Inflammatory macrophage treated with lipopolysaccharide for 4 hours (primary cell): ENCODE measurements around the gene PSD2.
A peak's percentile ranks its signal among the peaks of the same experiment; 100 is the strongest.

Experiments used
- DNase-seq: peaks from one replicate; pipeline ENCODE4 v3.0.0-alpha.2; 2020

Gene PSD2

DNA sequence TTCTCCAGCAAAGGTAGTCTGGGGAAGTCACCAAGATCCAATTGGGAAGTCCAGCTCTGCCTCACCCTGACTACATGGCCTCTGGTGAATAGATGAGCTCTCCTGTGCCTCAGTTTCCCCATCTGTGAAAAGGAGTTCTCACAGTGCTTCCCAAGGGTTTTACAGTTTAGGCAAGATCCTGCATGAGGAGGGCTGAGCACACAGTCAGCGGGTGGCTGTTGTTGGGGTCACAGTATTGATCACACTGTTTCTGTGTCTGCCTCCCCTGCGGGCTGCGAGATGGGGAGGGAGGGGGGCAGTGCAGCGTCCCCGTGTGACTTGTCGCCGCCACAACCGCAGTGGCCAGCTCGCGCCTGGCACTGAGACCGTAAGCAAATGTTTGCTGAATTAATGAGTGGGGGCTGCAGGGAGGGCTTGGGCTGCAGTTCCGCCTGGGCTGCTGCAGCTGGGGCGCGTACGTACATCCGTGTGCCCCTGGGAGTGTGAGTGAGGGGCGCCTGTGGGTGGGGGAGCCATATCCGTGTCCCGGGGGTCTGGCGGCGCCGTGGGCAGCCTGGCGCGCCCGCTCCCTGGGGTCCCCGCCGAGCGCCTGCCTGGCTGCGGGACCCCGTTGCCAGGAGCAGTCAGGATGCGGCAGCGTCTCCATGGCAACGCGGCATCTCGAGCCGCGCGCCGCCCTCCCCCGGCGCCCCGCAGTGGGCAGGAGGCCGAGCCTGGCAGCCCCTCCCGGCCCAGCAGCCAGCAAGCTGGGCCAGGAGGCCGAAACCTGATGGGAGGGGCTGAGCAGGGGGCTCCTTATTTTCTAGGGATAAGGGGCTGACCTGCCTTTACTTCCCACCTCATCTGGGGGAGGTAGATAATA is 31.4 kb upstream of the PSD2 start:
- DNase-seq: no peak

DNA sequence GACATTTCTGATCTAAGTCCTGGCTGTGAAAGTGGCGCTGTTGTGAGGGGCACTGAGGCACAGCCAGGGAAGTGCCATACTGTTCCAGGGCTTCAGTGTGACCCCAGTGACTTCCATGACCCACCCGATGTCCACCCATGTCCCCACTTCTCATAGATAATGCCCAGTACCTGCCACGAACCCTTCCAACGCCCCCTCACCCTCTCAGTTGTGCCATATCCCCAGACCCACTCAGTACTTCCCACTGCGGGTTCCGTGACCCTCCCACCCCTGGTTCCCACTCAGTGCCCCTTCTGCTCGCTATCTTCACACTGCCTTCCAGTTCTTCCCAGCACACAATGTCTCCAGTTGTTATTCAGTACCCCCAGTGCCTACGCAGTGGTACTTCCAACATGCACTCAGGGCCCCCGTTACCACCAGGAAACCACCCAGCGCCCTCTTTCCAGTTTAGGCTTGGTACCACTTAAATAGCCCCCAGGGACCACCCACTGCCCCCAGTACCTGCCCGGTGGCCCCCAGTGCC is 30.7 kb upstream of the PSD2 start:
- no peak for DNase-seq

DNA sequence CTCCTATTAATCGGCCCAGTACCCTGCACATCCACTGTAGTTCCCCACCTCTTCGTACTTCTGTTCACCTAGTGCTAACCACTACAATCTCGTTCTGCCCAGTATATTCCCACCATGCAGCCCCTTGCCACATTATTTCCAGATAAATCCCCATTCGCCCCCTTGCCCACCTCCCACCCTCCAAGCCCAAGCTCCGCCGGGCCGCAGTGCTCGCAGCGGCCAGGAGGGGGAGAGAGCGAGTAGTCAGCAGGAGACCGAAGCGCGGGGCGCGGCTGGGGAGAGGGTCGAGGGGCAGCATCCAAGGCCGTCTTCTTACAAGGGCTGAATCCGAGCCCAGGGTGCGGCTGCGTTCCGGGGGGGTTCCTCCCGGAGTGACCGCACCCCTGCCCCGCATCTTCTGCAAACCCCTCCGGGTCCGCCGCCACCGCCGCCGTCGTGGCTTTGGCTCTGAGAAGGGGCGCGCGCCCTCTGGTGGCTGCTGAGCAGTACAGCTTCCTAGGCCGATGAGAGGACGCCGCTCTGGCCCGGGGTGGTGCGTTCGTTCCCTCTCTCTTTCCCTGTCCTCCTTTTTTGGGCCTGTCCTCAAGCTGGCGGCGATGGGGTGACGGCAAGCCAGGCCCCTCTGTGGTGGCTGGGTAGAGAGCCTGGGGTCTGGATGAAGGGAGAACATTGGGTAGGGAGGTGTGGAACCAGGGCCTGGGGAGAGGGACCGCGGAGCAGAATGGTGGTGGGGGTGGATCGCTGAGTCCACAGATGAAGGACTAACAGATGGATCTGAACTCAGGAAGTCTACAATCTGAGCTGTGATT is 30.0 kb upstream of the PSD2 start:
- DNase-seq: peak; percentile 73

DNA sequence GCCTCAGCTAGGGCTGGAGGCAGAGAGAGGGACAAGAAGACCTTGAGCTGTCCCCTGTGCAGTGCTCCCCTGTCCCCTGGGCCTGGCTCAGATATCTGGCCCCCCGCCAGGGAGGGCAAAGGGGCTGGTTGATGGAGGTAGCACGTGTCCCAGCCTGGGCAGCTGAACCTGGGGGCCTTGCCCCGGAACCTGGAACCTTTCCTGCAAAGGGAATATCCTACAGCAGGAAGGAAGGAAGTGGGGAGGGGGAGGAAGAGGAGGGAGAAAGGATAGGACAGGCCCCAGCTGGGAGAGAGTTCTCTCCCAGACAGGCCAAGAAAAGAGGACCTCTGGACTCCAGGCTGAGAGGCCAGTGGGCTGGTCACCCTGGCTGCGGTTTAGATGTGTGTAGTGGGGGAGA is 27.6 kb upstream of the PSD2 start:
- DNase-seq: no peak

- DNase-seq: peak; percentile 11
Measured at GRCh38 chr5:139768807-139769465, 26.7 kb upstream of the PSD2 start.

DNA sequence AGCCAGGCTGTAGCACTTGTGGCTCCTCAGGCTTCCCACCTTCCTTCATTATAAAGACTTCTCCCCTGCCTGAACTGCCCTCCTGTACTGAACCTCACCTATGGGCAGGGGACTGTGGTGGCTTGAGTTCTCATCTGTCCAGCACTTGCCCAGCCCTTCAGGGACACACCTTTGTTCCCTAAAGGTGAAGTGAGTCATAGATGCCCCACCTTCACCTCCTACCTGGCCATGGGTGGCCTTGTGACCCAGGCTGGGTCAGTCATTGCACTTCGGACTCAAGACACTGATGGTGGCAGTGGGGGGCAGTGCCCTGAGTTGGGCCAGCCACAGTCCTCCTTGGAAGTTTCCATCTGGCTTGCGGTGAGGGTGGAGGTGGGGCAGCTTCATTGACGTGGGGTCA is 26.1 kb upstream of the PSD2 start:
- no peak for DNase-seq

GRCh38 chr5:139770722-139771121 is 24.9 kb upstream of the PSD2 start:
- DNase-seq: no peak

DNA sequence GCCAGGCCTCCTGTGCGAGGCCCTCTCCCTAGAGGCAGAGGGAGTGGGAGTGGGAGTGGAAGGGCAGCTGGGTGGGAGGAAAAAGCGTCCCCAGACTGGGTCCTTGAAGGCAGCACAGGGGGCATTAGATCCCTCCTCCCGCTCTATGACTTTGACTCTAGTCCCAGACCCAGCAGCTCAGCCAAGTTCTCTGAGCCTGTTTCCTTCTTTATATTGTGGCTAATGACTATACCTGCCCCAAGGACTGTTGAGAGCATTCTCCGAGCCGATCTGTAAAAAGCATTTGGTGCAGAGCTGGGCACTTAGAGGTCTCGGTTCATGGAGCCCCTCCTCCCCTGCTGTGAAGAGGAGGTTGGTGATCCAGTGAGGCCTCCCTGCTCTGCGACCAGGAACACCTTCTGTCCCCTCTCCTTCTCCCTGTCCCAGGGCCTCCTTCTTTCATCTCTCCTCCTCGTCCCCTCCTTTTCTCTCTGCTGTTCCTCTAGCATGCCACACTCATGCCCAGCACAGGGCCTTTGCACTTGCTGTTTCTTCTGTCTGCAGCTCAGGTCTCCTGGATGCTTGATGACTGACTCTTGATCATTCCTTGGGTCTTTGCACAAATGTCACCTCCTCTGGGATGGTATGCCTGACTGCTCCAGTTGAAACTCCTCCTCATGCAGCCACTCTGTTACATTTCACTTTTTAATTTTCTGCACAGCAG is 23.4 kb upstream of the PSD2 start:
- DNase-seq: no peak

- no peak for DNase-seq
Measured at GRCh38 chr5:139772927-139773690, 22.5 kb upstream of the PSD2 start.

DNA sequence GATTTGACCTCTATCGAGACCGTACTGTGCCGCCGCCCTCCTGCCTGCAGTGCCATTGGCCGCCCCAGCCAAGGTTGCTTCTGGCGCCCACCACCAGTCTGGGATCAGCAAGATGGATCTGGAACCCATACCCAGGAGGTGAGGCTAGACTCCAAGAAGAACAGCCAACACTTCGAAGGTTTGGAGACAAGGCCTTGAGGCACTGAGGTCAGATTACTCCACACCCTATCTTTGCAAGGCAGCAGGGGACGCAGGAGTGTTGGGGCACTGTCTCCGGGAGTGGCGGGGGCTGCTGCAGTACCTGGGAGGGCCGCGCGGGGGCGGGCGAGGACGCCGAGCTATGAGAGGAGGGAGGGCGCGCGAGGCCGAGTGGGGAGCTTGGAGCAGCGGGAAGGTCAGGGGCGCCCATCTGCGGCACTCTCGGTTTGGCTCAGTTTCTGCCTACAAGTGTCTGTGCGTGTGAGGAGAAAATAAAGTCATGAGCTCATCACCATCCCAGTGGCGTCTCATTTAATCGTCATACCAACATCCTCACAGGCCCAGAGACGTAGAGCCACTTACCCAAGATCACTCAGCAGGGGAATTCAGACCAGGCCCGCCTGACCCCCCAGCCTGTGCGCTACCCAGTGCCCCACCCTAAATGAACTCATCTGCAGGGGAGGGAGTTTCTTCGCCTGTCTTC is 20.5 kb upstream of the PSD2 start:
- DNase-seq: peak; percentile 94

DNA sequence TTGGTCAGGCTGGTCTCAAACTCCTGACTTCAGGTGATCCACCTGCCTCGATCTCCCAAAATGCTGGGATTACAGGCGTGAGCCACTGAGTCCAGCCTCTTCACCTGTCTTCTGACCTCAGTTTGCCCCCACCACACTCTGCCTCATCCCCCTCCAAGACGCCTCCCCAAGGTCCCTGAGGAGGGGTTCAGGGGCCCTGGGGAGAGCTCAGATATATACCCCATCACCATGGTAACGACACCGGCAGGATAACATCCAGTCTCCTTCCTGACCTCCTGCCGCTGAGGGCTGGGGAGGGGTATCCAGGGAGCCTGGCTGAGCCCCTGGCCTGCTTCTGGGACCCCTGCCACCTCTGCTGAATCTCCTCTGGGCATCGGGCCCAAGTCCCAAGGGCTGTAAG is 19.7 kb upstream of the PSD2 start:
- DNase-seq: no peak

DNA sequence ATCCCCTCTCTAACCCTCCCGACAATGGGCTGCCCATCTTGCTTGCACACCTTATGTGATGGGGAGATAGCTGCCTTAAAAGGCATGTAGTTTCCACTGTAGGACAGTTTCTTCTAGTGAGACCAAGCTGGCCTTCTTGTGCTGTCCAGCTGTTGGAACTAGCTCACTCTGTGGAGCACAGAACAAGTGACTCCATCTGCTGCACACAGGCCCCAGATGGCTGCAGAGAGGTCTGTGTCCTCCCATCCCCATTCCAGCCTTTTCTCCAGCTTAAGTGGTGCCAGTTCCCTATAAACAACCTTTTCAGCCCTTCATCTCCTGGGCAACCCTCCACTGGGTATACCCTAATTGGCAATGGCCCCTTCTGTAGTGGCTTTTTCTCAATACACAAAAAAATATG is 18.7 kb upstream of the PSD2 start:
- no peak for DNase-seq

- no peak for DNase-seq
Measured at GRCh38 chr5:139783436-139783965, 12.1 kb upstream of the PSD2 start.

DNA sequence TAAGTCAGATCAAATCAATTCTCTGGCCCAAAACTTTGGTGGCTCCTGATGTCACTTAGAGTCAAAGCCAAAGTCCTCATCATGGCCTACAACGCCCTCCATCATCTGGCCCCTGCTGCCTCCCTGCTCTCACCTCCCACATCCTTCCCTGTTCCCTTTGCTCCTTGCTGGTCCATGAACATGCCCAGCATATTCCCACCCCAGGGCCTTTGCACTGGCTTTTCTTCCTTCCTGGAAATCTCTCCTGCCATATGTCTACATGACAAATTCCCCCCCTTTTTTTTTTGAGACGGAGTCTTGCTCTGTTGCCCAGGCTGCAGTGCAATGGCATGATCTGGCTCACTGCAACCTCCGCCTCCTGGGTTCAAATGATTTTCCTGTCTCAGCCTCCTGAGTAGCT is 11.1 kb upstream of the PSD2 start:
- no peak for DNase-seq

GRCh38 chr5:139787257-139787567 is 8.4 kb upstream of the PSD2 start:
- DNase-seq: no peak

DNA sequence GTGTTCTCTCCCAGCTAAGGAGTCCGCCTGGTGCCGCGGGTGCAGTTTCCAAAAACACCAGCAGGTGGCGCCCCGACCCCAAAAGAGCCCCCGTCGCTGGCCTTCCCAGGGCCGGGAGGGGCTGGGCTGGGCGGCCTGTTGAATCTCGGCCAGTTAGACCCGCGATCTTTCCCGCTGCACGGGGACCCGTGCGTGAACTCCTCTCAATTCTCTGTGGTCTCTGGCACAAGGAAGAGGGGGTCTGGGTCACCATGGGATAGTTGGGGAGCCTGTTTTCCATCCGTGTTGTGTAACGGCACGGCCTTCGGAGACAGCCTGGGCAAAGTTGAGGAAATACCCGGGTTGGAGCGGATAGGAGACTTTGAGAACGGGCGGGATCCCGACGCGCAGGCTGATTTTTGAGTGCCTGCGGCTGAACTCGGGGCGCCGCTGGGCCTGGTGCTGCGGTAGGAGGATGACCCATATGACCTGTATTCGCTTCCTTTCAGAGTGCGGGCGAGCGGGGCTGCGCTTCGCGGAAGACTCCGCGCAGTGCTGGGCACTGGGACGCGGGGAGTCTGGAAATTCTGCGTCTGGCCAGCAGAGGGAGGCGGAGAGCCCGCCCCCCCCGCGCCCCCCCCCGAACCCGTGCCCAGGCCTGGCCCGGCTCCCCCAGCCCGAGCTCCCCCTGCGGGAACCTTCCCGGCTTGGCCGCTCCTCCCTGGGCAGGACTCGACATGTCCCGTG is 7.9 kb upstream of the PSD2 start:
- DNase-seq: peak; percentile 73

- no peak for DNase-seq
Measured at GRCh38 chr5:139788294-139788910, 7.2 kb upstream of the PSD2 start.

GRCh38 chr5:139789116-139789844 is 6.3 kb upstream of the PSD2 start:
- DNase-seq: no peak

DNA sequence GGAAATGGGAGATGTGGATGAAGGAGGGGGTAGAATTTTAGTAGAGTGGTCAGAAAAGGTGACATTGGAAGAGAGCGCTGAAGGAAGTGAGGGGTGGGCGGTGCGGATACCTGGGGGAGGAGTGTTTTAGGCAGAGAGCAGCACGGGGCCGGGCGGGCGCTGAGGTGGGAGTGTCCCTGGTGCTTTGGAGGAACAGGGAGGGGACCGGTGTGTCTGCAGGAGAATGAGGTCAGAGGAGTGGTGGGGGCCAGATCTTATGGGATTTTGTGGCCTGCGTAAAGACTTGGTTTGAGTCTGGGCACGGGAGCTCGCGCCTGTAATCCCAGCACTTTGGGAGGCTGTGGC is 5.8 kb upstream of the PSD2 start:
- DNase-seq: no peak

DNA sequence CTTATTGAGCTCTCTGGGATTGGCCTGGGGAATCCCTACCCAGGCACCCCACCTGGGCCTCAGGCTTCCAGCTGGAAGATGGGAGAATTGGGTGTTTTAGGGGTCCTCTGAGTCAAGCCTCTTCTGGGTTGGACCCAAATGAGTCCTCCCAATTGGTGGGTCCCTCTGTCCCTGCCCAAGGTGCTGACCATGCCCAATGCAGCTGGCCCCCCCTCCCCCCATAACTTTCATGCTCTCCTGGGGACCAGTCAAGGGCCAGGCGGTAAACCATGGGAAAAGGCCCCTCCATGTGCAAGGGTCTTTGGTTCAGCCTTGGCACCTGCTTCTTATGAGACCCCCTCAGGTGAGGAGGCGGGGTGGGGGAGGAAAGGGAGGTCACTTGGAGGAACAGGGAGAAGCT is 3.4 kb upstream of the PSD2 start:
- DNase-seq: no peak
